ENCODE data around the gene PCK2.

PCK2 gene

GRCh38 chr14:24127673-24128072 is 33.6 kb downstream of the PCK2 start:
- DNase-seq (ENCODE audit: low spot score), result no peak
- TF ChIP-seq, protein P1, sequence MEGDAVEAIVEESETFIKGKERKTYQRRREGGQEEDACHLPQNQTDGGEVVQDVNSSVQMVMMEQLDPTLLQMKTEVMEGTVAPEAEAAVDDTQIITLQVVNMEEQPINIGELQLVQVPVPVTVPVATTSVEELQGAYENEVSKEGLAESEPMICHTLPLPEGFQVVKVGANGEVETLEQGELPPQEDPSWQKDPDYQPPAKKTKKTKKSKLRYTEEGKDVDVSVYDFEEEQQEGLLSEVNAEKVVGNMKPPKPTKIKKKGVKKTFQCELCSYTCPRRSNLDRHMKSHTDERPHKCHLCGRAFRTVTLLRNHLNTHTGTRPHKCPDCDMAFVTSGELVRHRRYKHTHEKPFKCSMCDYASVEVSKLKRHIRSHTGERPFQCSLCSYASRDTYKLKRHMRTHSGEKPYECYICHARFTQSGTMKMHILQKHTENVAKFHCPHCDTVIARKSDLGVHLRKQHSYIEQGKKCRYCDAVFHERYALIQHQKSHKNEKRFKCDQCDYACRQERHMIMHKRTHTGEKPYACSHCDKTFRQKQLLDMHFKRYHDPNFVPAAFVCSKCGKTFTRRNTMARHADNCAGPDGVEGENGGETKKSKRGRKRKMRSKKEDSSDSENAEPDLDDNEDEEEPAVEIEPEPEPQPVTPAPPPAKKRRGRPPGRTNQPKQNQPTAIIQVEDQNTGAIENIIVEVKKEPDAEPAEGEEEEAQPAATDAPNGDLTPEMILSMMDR (IDR thresholded peaks at IDR 0.05; ENCODE audit: extremely low read depth, missing control alignments), result no peak

DNA sequence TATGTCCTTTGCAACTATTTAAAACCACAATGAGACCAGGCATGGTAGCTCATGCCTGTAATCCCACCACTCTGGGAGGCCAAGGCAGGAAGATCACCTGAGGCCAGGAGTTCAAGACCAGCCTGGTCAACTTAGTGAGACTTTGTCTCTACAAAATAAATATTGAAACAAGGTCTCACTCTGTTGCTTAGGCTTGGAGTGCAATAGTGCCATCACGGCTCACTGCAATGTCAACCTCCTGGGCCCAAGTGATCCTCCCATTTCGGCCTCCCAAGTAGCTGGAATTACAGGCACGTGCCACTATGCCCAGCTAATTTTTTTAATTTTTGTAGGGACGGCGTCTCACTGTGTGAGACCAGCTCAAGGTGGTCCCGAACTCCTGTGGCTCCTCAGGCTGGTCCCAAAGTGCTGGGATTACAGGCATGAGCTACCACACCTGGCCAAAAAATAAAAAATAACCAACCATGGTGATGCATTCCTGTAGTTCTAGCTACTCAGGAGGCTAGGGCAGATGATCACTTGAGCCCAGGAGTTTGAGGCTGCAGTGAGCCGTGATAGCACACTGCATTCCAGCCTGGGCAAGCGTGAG is 35.4 kb downstream of the PCK2 start:
- no peak for DNase-seq (ENCODE audit: low spot score)
- TF ChIP-seq, protein P1 (IDR thresholded peaks at IDR 0.05; ENCODE audit: extremely low read depth, missing control alignments), result no peak

GRCh38 chr14:24130380-24130716 is 36.2 kb downstream of the PCK2 start, which contains the start of gene FITM1:
Gene FITM1 (plus strand): TSS chr14:24130659. CDS start chr14:24131564, 905 bp downstream.
- TF ChIP-seq, protein P1 (IDR thresholded peaks at IDR 0.05; ENCODE audit: extremely low read depth, missing control alignments), result no peak

DNA sequence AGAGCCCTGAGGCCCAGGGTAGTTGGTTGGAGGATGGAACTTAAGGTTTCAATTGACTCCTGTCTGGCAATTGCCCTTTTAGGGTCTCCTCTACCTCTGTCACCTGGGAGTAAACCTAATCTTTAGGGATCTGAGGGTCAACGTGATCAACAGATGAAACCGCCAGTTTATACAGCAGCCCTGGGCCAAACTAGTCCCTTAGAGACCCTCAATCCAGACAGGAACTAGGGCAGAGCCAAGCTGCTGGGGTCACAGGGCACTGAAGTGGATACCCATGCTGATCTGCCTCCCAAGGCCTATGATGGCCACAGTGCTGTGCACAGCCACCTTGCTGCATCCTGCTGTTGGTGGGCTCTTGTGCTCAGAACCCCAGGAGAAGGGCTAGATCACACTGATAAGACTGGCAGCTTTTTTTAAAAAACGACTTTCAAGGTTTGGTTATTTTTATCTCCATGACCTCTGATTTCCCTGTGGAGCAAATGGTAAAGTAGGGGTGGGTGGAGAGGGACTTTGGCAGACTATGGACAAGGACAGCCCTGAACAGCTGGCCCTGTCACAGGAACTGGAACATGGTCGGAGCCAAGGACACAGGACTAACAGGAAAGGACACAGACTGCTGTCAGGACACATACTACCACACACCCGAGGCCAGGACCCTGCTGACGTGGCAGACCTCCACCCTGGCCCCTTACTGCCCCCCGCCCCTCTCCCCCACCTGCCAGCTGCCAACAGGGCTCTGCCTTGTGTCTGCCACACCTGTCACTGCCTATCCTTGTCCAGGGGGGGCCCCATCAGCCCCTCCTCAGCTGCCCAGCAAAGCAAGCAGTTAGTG is 36.8 kb downstream of the PCK2 start:
- TF ChIP-seq, protein P1 (IDR thresholded peaks at IDR 0.05; ENCODE audit: extremely low read depth, missing control alignments), result no peak
- DNase-seq (ENCODE audit: low spot score), result no peak

More at GRCh38 chr14:24130380-24130716, 36.2 kb downstream of the PCK2 start, which contains the start of gene FITM1:
- DNase-seq (ENCODE audit: low spot score), result no peak

DNA sequence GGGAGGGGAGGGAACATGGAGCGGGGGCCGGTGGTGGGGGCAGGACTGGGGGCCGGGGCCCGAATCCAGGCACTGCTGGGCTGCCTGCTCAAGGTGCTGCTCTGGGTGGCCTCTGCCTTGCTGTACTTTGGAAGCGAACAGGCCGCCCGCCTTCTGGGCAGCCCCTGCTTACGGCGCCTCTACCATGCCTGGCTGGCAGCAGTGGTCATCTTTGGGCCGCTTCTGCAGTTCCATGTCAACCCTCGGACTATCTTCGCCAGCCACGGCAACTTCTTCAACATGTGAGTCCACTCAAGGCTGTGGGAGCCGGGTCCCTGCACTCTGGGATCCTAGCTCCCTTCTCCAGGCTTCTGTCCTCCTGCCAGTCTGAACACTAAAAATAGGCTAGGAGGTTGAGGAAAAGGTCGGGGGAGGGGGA is 37.4 kb downstream of the PCK2 start:
- no peak for DNase-seq (ENCODE audit: low spot score)
- TF ChIP-seq, protein P1 (IDR thresholded peaks at IDR 0.05; ENCODE audit: extremely low read depth, missing control alignments), result no peak

- no peak for DNase-seq (ENCODE audit: low spot score)
- TF ChIP-seq, protein P1 (IDR thresholded peaks at IDR 0.05; ENCODE audit: extremely low read depth, missing control alignments), result no peak
Measured at GRCh38 chr14:24132061-24132685, 38.1 kb downstream of the PCK2 start.

GRCh38 chr14:24132976-24133375 is 38.9 kb downstream of the PCK2 start:
- TF ChIP-seq, protein P1 (IDR thresholded peaks at IDR 0.05; ENCODE audit: extremely low read depth, missing control alignments), result no peak

More at GRCh38 chr14:24132976-24133375, 38.9 kb downstream of the PCK2 start:
- no peak for DNase-seq (ENCODE audit: low spot score)

Measured in GM20000 (cell line).